Vagina (tissue), 2 donors: ENCODE measurements around the gene FOXO3. TPM values are rescaled to one million over a fixed set of nuclear protein-coding genes. Genes with fewer than 3 reads are reported as not detected.
"Not testable (repeated sequence)": the region's sequence is repeated elsewhere in the genome, so short reads cannot be mapped to it uniquely, and the experiment has no call there.

Experiments
- DNase-seq, 2 donors: peaks; one replicate each; pipeline ENCODE4 v3.0.0-alpha.2; 2017; ENCODE audit errors: extremely low spot score in 2 of 2
- H3K27ac ChIP-seq: fragments of 200-600 bp; sonication (generic); one replicate; pipeline ENCODE4 v1.5.1; 2019
- H3K27me3 ChIP-seq: fragments of 200-600 bp; sonication (generic); one replicate; pipeline ENCODE4 v1.5.1; 2019
- H3K36me3 ChIP-seq, 2 donors: fragments of 200-600 bp; sonication (generic); one replicate each; pipeline ENCODE4 v1.5.1; 2017 to 2019
- H3K4me1 ChIP-seq: fragments of 200-600 bp; sonication (generic); one replicate; pipeline ENCODE4 v1.5.1; 2019
- H3K4me3 ChIP-seq, 2 donors: fragments of 200-600 bp; sonication (generic); 1 replicate in 1 of 2; 2 replicates in 1 of 2; pipeline ENCODE4 v1.5.1; 2016 to 2019
- H3K9me3 ChIP-seq: fragments of 200-600 bp; sonication (generic); one replicate; pipeline ENCODE4 v1.5.1; 2019
- POLR2A ChIP-seq, 2 donors: fragments of 450-650 bp; IDR thresholded peaks; one replicate each; pipeline ENCODE4 v1.6.1; 2017; ENCODE audit warnings: antibody characterized with exemption in 2 of 2, mild to moderate bottlenecking in 2 of 2, moderate library complexity in 2 of 2
- POLR2AphosphoS5 ChIP-seq, 2 donors: sonication (generic); formaldehyde crosslinking; IDR thresholded peaks; one replicate each; pipeline ENCODE4 v1.9.0; 2017; ENCODE audit warnings: antibody characterized with exemption in 2 of 2, mild to moderate bottlenecking in 2 of 2, low read depth in 1 of 2; ENCODE audit not compliant: insufficient read depth in 1 of 2
- intact Hi-C: fragments of 100-400 bp; cut with DNase I; formaldehyde crosslinking; loops from one replicate; pipeline ENCODE4 v1.15.1; 2023
- total RNA-seq: library from RNA; depleted of rRNA; stranded (reverse); fragments of >200 nt; gene quantifications from one replicate; pipeline ENCODE4 v1.2.3, GENCODE V29; 2016
- TF ChIP-seq, protein P1 (sequence below), 3 experiments: fragments of 450-650 bp in 2 of 3; fragments of 200-600 bp in 1 of 3; sonication (generic) in 1 of 3; IDR thresholded peaks; one replicate each; pipeline ENCODE4 v1.5.1; 2017 to 2019; ENCODE audit warnings: antibody characterized with exemption in 3 of 3, mild to moderate bottlenecking in 2 of 3, moderate library complexity in 2 of 3

Gene FOXO3
- total RNA-seq, 1 donor from 2014 or later = 110 TPM

DNA sequence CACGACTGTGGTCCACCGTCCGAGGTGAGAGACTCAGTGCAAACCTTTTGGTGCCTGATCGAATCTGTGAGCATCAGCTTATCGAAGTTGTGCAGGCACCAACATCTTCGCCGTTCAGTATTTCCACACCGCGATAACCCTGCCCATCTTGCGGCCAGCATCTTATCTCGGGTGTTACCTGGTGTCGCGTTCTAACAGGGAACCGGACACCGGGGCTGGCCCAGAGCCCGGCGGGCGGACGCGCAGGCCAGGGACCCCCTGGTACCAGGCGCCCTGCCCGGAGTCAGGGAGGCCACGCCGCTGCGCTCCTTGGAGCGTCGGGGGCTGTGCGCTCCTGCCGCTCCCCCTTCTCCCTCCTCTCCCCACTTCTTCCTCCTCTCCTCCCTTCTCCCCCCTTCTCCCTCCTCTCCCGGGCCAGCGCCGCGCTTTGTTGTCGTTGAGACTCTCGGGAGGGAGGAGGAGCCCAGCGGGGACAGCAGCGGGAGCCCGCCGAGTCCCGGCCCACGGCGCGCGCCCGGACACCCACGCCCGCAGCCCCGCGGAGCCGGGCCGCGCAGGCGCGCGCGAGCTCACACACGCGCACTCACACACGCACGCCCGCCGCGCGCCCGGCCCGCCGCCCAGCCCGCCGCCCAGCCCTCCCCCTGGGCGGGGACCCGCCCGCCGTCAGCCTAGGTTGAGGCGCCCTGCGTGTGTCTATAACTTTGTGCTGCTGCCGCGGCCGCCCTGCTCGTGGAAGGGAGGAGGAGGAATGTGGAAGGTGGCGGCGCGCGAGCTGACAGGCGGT is 1.4 kb upstream of the FOXO3 start:
- peak overlapping the region; percentile 77 to 94 for H3K4me3 ChIP-seq
- H3K27ac ChIP-seq = peak overlapping the region; percentile 99
- H3K36me3 ChIP-seq = peaks cover 0 to 8% of the 10 kb centered on the region in 2 donors
- intact Hi-C loops = loop anchor here (10.0 kb wide), 1 partner anchor 826 kb away; the partner anchor contains the start of gene CD164
- peak in 1 of 2 donors; percentile 64 for TF ChIP-seq POLR2A (IDR thresholded peaks at IDR 0.05)
- peak; percentile 22 to 84 for TF ChIP-seq POLR2AphosphoS5 (IDR thresholded peaks at IDR 0.05; ENCODE audit: insufficient read depth in 1 of 2, low read depth in 1 of 2)
- TF ChIP-seq, protein P1, sequence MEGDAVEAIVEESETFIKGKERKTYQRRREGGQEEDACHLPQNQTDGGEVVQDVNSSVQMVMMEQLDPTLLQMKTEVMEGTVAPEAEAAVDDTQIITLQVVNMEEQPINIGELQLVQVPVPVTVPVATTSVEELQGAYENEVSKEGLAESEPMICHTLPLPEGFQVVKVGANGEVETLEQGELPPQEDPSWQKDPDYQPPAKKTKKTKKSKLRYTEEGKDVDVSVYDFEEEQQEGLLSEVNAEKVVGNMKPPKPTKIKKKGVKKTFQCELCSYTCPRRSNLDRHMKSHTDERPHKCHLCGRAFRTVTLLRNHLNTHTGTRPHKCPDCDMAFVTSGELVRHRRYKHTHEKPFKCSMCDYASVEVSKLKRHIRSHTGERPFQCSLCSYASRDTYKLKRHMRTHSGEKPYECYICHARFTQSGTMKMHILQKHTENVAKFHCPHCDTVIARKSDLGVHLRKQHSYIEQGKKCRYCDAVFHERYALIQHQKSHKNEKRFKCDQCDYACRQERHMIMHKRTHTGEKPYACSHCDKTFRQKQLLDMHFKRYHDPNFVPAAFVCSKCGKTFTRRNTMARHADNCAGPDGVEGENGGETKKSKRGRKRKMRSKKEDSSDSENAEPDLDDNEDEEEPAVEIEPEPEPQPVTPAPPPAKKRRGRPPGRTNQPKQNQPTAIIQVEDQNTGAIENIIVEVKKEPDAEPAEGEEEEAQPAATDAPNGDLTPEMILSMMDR (IDR thresholded peaks at IDR 0.05) = no peak
- DNase-seq = peak in 1 of 2 donors; percentile 95
- H3K27me3 ChIP-seq = no peaks in the 10 kb centered on the region
- peaks cover 43% of the 10 kb centered on the region for H3K4me1 ChIP-seq
- no peaks in the 10 kb centered on the region for H3K9me3 ChIP-seq

DNA sequence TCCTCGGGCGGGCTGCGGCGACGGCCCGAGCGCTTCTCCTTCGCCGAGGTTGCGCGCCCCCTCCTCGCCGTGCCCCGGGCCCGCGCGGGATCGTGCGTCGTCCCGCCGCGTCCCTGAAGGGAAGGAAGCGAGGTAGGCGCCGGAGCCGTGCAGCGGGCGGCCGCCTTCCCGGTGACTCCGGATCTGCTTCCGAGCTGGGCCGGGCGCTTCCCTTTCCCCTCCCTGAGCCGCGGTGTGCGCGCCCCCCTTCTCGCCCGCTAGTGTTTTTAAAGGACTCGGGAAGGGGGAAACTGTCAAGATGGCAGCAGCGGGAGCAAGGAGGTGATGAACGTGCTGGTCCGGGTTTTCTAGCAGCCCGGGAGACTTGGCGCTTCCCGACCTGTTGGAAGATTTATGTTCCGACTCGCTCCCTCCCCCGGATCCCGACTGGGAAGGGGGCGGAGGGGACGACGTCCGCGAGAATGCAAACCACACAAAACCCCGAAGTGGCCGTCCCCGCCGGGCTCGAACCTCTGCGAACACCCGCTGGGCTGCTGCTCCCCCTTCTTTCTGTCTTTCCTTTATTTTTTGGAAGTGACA is 744 bp upstream of the FOXO3 start:
- H3K9me3 ChIP-seq = no peaks in the 10 kb centered on the region
- H3K27me3 ChIP-seq = no peaks in the 10 kb centered on the region
- peak overlapping the region; percentile 77 to 94 for H3K4me3 ChIP-seq
- TF ChIP-seq POLR2AphosphoS5 (IDR thresholded peaks at IDR 0.05; ENCODE audit: insufficient read depth in 1 of 2, low read depth in 1 of 2) (no peak), POLR2A (IDR thresholded peaks at IDR 0.05) (no peak)
- TF ChIP-seq, protein P1 (IDR thresholded peaks at IDR 0.05) = no peak
- peaks cover 47% of the 10 kb centered on the region for H3K4me1 ChIP-seq
- H3K27ac ChIP-seq = peak overlapping the region; percentile 99
- DNase-seq = peak in 1 of 2 donors; percentile 93
- peaks cover 0 to 8% of the 10 kb centered on the region in 2 donors for H3K36me3 ChIP-seq
- intact Hi-C loops = loop anchor here (5.0 to 10.0 kb wide), 3 partner anchors 92 to 825 kb away; partner anchors contain the start of gene CD164

DNA sequence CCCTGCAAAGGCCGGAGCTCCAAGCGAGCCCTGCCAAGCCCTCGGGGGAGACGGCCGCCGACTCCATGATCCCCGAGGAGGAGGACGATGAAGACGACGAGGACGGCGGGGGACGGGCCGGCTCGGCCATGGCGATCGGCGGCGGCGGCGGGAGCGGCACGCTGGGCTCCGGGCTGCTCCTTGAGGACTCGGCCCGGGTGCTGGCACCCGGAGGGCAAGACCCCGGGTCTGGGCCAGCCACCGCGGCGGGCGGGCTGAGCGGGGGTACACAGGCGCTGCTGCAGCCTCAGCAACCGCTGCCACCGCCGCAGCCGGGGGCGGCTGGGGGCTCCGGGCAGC is 561 bp downstream of the FOXO3 start:
- intact Hi-C loops = loop anchor here (5.0 kb wide), 2 partner anchors 91 to 221 kb away; no protein-coding TSS in a partner anchor
- H3K9me3 ChIP-seq, H3K36me3 ChIP-seq, H3K27me3 ChIP-seq: not testable (repeated sequence)
- DNase-seq = peak in 1 of 2 donors; percentile 42
- H3K4me1 ChIP-seq = peaks cover 47% of the 10 kb centered on the region
- H3K4me3 ChIP-seq = peak overlapping the region; percentile 77 to 94
- peak overlapping the region; percentile 99 for H3K27ac ChIP-seq

DNA sequence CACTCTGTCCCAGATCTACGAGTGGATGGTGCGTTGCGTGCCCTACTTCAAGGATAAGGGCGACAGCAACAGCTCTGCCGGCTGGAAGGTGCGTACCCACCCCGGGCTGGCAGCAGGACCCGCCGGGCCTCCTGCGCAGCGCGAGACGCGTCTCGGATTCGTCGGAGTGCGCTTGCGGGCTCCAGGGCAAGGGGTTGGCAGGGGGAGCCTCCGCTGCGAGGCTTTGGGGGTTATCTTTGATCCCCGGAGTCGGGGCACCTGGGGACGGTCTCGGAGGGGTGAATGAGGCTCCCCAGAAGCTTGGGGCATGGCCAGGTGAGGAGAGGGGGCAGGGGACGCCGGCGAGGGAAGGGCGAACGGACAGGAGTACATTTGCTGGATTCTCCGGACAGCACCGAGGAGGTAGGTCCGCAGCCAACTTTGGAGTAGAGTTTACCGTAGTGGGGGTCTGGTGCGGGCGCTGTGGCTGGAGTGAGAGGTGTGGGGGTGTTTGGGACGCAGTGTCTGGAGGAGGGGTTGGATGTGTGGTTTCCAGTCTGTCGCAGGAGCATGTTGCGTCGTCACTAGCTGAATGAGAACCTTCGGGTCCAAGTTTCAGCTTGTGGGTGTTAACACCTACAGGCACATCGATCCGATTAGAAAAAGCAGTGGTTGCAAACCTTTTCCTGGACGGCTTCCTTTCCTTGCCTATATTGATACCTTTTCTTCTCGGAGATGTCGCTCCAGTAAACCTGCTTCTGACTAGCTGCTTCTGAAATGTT is 1.2 kb downstream of the FOXO3 start:
- intact Hi-C loops = loop anchor here (5.0 kb wide), 2 partner anchors 90 to 220 kb away; no protein-coding TSS in a partner anchor
- Histone ChIP-seq H3K4me3 (peak overlapping the region; percentile 77 to 94), H3K36me3 (peaks cover 0 to 8% of the 10 kb centered on the region in 2 donors), H3K9me3 (no peaks in the 10 kb centered on the region), H3K4me1 (peaks cover 47% of the 10 kb centered on the region), H3K27me3 (no peaks in the 10 kb centered on the region), H3K27ac (peak overlapping the region; percentile 99)
- DNase-seq = peak in 1 of 2 donors; percentile 89
- TF ChIP-seq, protein P1 (IDR thresholded peaks at IDR 0.05) = no peak
- TF ChIP-seq POLR2AphosphoS5 (IDR thresholded peaks at IDR 0.05; ENCODE audit: insufficient read depth in 1 of 2, low read depth in 1 of 2) (no peak), POLR2A (IDR thresholded peaks at IDR 0.05) (no peak)

DNA sequence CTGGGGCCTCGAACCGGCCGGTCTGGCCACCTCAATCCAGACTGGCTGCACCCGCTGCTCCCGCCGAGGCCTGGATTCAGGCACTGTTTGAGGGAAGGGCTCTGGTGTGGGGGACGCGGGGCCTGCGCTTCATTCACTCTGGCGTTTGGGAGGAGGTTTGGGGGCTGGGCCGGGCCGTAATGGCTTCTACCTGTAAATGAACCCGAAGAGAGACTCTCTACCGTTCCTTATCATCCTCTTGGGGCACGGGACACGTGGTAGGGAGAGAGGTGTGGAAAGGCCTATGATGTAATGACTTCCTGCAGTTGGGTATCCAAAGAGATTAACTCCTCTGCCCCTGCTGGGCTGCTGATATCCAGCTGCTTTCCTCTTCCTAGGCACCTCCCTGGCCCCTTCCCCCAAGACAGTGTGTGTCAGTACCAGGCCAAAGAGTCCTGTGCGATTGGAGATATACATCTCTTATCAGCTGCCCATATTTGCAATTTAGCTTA is 1.8 kb downstream of the FOXO3 start:
- H3K4me1 ChIP-seq = peaks cover 47% of the 10 kb centered on the region
- H3K36me3 ChIP-seq = peaks cover 0 to 12% of the 10 kb centered on the region in 2 donors
- intact Hi-C loops = loop anchor here (5.0 kb wide), 2 partner anchors 90 to 220 kb away; no protein-coding TSS in a partner anchor
- no peaks in the 10 kb centered on the region for H3K27me3 ChIP-seq
- DNase-seq = peak in 1 of 2 donors; percentile 94
- H3K27ac ChIP-seq = peak overlapping the region; percentile 99
- no peaks in the 10 kb centered on the region for H3K9me3 ChIP-seq
- TF ChIP-seq POLR2A (IDR thresholded peaks at IDR 0.05) = peak in 1 of 2 donors; percentile 41
- TF ChIP-seq, protein P1 (IDR thresholded peaks at IDR 0.05) = no peak
- TF ChIP-seq POLR2AphosphoS5 (IDR thresholded peaks at IDR 0.05; ENCODE audit: insufficient read depth in 1 of 2, low read depth in 1 of 2) = peak; percentile 83 to 90
- peak overlapping the region; percentile 77 to 94 for H3K4me3 ChIP-seq
